Lung microvascular endothelial cell (primary cell): Measurements from ENCODE around the gene HINT3. TPM values are rescaled to one million over a fixed set of nuclear protein-coding genes. Genes with fewer than 3 reads are reported as not detected.
"Not testable (repeated sequence)": the region's sequence is repeated elsewhere in the genome, so short reads cannot be mapped to it uniquely, and the experiment has no call there.

Experiments
- DNase-seq, 2 donors: peaks; one replicate each; pipeline versions ENCODE4 v3.0.0 to v3.0.0-alpha.2; 2010; ENCODE audit warnings: low read depth in 2 of 2
- total RNA-seq: library from RNA; depleted of rRNA; stranded (reverse); fragments of >200 nt; gene quantifications from 2 replicates; pipeline ENCODE4 v1.2.1, GENCODE V29; 2014

The HINT3 gene
- total RNA-seq, 1 donor from 2014 or later, result 15.5 TPM

- DNase-seq, result no peak
Measured at GRCh38 chr6:125961117-125961516, 4.5 kb downstream of the HINT3 start.

GRCh38 chr6:125962900-125963497 is 6.4 kb downstream of the HINT3 start:
- DNase-seq, result no peak

GRCh38 chr6:125963817-125964216 is 7.2 kb downstream of the HINT3 start:
- DNase-seq, result no peak

GRCh38 chr6:125966569-125966968 is 10.0 kb downstream of the HINT3 start:
- DNase-seq, result no peak

- no peak for DNase-seq
Measured at GRCh38 chr6:125968493-125968892, 11.9 kb downstream of the HINT3 start.

GRCh38 chr6:125970760-125971159 is 14.2 kb downstream of the HINT3 start:
- DNase-seq, result no peak

GRCh38 chr6:125972478-125972877 is 15.9 kb downstream of the HINT3 start:
- DNase-seq, result not testable (repeated sequence)

GRCh38 chr6:125974214-125974866 is 17.8 kb downstream of the HINT3 start:
- DNase-seq, result peak; percentile 67 to 75

- no peak for DNase-seq
Measured at GRCh38 chr6:125979101-125979500, 22.5 kb downstream of the HINT3 start.

- no peak for DNase-seq
Measured at GRCh38 chr6:125981571-125982185, 25.1 kb downstream of the HINT3 start.

GRCh38 chr6:125983246-125983945 is 26.8 kb downstream of the HINT3 start:
- peak in 1 of 2 donors; percentile 41 for DNase-seq

- DNase-seq, result no peak
Measured at GRCh38 chr6:125984311-125984710, 27.7 kb downstream of the HINT3 start.

GRCh38 chr6:125985522-125985921 is 29.0 kb downstream of the HINT3 start:
- DNase-seq, result no peak

- no peak for DNase-seq
Measured at GRCh38 chr6:125985979-125986300, 29.4 kb downstream of the HINT3 start.

GRCh38 chr6:125986301-125987025 is 29.9 kb downstream of the HINT3 start, which contains the start of gene TRMT11:
TRMT11 (plus strand) TSS chr6:125986540; CDS start chr6:125986551, 11 bp downstream.
- peak; percentile 83 to 85 for DNase-seq

GRCh38 chr6:125987026-125987617 is 30.6 kb downstream of the HINT3 start:
- DNase-seq, result peak in 1 of 2 donors; percentile 23

- no peak for DNase-seq
Measured at GRCh38 chr6:125988280-125988679, 31.7 kb downstream of the HINT3 start.

GRCh38 chr6:125989631-125990030 is 33.1 kb downstream of the HINT3 start:
- peak; percentile 35 to 68 for DNase-seq

GRCh38 chr6:125991653-125992052 is 35.1 kb downstream of the HINT3 start:
- no peak for DNase-seq

- no peak for DNase-seq
Measured at GRCh38 chr6:125994670-125995488, 38.3 kb downstream of the HINT3 start.
